Measurements from ENCODE around the gene SPATA9.

SPATA9 gene, protein sequence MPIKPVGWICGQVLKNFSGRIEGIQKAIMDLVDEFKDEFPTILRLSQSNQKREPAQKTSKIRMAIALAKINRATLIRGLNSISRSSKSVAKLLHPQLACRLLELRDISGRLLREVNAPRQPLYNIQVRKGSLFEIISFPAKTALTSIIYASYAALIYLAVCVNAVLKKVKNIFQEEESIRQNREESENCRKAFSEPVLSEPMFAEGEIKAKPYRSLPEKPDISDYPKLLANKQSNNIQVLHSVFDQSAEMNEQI

DNA sequence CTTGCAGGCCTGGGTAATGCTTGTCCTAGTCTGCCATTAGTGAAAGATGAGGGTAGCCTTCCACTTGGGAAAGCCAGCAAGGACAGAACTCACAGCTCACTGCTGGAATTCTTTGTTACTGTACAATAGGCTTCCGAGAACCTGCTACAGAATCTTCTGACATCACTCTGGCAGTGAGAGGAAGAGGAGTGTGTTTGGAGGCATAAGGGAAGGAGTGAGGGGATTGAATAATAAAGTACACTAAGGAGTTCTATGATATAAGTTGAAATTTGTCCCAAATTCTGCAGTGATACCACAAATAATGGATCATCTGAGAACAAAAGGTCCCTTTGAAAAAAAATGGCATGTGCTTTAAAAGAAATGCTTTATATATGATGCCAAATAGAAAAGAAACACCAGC lies at the start of gene SPATA9:
TSS of gene SPATA9 (minus strand) at position 101 of the 400 bp plus-strand sequence. CDS start 137 bp downstream, outside the sequence.
- no peak for DNase-seq

DNA sequence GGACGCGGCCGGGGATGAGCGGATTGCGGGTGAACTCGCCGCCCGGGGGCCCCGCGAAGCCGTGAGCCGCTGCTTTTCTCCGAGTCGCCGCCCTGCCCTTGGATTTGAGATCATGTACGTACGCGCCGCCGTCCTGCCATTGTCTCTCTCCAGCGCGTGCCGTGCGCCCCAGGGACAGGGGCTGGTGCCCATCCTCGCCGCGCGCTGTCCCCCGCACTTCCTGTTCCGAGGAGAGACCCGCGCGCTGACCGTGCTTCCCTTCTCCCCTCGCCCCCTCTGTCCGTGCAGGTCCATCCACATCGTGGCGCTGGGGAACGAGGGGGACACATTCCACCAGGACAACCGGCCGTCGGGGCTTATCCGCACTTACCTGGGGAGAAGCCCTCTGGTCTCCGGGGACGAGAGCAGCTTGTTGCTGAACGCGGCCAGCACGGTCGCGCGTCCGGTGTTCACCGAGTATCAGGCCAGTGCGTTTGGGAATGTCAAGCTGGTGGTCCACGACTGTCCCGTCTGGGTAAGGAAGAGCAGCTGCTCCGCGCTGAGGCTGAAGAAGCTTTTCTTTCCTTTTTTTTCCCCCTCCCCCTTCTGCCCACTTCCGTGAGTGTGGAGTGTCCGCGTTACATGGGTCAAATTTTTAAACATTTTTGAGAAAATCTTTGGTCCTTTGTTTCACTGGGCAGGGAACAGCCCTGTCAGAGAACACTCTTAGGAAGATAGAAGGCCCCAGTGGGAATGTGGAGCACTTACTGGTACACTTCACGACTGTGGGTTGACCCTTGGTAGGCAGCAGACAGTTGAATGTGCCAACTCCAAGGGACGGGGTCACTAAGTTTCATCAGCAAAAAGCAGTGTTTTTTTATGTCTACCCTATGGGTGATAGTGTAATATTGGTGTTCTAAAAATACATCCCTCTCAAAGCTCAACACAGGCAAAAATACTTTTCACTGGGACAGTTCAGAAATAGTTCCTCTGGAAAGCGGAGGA lies 49.1 kb upstream of the SPATA9 start:
- DNase-seq = no peak

DNA sequence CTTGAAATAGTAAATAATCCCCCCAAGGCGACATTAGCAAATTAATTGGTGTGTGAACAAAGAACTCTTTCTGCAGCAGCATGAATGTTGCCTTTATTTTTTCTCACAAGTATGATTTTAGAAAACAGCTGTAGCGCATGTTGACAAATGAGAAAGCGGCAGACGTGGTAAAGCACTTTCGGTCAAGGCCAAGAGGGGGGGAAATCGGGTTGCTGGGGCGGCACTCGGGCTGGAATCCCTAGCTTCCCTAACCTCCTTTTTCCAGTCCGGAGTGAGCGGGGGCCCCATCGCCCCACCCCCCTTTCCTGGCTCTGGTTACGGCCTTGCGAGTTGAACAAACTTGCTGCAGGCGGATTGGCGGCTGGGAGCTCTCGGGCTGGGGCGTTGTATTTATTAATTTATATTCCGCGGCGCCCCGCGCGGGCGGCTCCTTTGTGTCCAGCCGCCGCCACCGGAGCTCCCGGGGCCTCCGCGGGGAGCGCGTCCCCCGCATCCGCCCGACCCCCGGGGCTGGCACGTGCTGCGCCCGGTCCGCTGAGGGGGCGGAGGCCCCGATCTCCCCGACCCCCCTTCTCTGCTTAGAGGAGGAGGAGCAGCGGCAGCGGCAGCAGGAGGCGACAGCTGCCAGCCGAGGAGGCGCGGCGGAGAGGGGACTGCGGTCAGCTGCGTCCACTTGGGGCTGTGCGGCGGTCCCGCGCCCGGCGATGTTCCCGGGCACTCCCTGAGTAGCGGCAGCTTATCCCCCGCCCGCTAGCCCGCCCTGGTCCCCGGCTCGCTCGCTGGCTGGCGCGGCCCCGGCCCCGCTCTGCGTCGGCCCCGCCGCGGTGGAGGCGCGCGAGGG lies 48.2 kb upstream of the SPATA9 start, which contains the start of gene RHOBTB3:
TSS of gene RHOBTB3 (plus strand) at position 607 of the 841 bp plus-strand sequence. CDS start 347 bp downstream, outside the sequence.
- peak; percentile 53 for DNase-seq

DNA sequence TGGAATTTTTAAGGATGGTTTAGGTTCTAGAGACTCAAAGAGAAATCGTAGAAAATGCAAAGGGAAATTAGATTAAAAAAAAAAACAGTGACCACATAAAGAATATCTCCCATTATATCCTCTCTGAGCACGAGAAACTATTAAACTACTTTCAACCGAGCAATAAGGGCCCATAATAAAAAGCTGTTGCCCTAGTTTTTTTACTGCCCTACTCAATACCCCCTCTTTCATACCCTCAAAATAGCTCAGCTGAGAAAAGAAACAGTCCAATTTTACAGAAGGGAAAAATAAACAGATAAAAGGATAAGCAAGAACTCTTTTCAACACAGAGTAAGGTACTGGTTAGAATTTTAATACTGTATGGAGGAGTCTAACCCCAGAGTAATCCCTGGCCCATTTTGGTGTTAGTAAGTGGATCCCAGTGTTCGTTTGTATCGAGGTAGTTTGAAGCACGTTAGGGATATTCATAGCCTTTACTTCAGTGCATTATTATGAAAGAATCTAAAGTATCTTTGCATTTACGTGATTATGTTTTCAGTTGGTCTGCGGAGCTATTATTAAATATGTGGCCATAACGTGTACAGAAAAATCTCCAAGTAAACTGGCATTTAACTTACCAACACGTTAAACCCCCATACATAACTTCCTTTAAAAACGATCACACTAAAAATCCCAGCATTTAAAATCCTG lies 47.4 kb upstream of the SPATA9 start:
- no peak for DNase-seq

DNA sequence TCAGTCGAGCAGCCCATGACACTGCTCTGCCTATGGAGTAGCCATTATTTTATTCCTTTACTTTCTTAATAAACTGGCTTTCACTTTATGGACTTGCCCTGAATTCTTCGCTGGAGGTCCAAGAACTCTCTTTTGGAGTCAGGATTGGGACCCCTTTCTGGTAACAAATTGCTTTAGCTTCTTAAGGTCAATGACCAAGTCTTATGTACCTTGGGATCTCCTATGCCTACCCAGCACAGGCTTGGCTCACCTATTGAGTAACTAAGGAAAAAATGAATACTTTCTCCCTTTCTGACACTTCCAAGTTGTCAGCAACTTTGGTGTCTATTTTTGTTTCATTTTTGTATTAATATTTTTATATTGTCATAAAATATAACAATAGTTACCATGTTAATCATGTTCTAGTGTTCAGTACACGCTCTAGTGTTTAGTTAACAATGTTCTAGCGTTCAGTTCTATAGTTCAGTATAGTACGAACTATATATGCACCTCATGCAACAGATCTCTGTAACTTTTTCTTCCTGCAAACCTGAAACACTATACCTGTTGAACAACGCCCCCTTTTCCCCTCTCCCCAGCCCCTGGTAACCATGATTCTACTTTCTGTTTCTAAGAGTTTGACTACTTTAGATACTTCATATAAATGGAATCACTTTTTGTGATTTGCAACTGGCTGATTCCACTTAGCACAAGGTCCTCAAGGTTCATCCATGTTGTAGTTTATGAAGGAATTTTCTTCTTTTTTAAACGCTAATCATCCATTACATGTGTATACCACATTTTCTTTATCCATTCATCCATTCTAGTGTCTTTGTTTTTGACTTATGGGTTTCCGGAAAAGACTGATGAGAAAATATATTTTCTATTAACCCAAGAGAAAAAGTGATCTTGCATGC lies 46.6 kb upstream of the SPATA9 start:
- no peak for DNase-seq

DNA sequence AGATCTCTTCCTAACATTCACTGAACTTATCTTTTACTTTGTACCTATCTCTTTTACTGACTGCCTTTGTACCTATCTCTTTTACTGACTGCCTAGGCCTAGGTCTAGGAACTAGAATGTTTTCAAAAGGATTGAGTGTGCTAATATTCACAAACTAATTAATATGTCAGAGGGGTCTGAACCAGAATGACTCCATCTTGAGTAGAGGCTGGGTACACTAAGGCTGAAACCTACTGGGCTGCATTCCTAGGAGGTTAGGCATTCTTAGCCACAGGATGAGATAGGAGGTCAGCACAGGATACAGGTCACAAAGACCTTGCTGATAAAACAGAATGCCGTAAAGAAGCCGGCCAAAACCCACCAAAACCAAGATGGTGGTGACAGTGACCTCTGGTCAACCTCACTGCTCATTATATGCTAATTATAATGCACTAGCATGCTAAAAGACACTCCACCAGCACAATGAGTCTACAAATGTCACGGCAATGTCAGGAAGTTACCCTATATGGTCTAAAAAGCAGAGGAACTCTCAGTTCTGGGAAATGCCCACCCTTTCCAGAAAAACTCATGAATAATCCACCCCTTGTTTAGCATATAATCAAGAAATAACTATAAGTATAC lies 45.8 kb upstream of the SPATA9 start:
- DNase-seq = no peak

DNA sequence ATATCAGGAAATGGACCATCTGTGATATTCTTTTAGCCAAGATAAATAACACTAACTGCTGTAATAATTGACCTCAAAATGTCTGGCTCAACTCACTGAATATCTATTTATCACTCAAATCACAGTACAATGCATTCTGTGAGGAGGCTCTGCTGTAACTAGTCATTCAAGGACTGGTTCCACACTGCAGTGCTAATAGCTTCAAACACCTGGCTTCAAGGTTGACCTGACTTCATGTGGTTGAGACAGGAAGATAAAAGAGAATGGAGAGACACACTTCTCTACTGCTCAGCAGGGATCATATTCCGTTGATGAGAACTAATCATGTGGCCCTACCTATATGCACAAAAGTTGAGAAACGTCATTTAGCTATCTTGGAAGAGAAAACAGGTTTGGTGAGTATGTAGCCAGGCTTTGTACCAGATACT lies 45.0 kb upstream of the SPATA9 start:
- DNase-seq = peak; percentile 12

DNA sequence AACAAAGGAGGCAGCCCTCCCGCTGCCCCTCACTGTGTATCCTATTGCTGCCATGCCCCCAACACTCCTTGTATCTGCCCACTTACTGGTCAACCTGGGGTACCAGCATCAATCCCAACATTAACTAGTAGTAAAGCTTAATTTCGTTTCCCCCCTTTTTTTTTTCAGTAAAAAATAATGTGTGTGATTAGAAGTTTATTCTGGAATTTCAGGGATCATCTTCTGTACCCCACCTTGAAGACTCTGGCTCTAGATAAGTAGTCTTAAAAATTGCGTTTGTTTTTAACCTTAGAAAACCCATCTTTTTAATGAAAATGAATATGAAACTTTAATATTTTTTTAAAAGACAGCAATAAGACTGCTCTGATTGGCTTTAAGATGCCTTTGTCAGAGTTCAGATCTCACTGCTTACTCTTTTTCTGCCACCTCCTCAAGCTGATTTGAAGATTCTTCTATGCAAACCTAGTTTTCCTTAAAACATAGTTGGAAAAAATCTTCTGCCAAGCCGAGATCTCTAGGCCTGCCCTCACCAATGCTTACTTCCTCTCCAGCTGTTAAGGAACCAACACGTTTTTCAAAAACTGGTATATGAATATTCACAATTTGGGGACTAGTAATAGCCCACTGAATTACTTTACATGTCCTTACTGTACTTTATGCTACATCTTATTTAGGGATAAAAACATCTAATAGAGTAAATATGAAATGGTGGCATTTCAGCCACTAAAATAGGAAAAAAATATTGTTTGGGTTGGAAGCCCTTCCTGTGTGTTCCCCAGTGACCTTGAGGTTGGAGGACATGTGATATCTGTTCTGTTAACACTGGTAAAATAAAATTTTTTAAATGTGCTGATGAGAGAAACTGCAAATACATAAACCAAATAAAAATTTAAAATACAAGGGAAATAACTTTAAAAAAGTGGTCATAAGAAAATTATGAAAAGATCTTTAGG lies 44.3 kb upstream of the SPATA9 start:
- no peak for DNase-seq

DNA sequence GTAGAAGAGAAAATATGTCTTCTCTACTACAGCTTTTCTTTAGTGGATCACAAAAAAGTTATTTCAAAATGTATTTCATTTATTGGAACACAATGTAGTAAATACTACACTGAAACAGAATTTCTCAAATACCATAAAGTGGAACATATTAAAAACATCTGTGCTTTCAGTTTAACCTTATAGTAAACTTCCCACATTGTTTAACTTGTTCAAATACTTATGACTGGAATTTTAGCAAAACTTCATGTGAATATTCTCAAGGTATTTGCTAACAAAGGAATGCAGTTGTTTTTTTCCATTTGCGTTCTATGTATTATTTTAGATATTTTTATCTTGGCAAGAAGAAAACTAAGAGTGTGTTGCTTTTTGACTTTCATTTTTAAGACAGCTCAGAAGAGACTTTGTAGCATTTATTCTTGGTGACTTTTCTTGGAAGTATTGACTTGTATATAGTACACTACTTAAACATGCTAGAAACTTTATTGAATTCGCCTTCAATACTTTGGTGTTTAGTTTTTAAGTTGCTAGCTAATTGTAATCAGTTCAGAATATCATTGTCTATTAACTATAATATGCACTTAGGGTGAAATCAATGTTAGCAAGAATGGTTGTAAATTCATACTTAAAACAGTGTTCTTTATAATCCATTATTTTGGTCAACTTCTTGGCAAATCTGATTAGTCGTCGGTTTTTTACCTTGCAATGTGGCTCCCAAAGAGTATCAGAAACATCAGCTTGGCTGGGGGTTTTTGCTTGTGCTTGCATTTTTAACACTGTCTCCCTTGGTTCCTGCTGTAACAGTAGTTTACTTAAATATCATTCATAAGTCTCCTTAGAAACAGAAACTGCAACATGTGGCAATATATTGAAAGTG lies 43.4 kb upstream of the SPATA9 start:
- DNase-seq = no peak

DNA sequence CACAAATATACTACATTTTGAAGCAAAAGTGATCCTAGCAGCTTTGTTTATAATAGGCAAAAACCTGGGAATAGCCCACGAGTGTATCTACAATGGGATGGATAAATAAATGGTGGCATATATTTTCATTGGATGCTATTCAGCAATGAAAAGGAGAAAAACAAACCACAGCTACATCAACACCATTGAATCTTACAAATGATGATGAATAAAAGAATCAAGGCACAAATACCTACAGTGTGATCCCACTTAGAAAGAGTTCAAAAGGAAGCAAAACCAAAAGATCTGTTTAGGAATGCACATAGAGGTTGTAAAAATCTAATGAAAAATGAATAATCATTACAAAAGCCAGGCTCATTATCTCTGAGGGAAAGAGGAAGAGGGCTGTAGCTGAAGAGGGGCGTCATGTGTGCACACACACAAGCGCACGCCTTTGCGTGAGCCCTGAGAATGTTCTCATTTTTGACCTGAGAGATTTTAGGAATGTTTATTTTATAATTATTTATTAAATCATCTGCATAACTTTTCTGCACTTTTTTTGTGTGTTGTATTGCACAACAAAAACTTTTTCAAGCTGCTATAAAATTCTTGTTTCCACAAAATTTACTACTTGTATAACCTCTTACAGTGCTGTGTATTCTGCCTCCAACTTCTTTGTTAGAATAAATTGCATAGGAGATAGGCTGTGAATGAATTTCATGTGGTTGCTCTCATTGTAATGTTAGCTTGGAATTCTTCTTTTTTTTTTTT lies 42.5 kb upstream of the SPATA9 start:
- no peak for DNase-seq

DNA sequence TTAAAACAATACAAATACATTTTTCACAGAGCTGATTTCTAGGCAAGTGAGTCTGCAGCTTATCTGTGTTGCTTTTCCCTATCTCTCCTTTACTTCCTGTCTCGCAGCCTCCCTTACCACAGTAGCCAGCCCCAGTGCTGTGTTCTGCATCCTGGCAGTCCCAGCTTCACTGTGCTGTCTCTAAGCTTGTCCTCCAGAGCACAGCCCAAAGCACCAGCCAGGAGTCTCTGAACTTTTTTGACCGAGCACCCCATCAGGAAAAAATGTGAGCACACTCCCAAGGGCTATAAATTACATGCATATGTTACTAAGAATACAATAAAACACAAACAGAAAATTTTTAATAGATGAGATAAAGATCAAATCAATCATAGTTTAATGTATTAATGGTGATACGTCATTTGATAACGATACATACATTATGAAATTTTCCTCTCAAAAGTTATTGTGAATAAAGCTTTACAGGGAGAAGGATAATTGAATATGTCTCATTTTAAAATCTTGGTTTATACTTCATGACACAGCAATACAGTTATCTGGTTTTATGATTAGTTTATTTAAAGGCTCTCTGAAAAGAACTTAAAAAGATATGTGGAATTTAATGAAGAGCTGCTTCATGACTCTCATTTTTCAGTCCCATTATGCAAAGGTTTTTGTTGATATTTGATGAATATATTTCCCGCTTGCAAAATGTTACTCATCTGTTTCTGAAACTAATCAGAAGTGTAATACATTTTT lies 41.0 kb upstream of the SPATA9 start:
- no peak for DNase-seq

DNA sequence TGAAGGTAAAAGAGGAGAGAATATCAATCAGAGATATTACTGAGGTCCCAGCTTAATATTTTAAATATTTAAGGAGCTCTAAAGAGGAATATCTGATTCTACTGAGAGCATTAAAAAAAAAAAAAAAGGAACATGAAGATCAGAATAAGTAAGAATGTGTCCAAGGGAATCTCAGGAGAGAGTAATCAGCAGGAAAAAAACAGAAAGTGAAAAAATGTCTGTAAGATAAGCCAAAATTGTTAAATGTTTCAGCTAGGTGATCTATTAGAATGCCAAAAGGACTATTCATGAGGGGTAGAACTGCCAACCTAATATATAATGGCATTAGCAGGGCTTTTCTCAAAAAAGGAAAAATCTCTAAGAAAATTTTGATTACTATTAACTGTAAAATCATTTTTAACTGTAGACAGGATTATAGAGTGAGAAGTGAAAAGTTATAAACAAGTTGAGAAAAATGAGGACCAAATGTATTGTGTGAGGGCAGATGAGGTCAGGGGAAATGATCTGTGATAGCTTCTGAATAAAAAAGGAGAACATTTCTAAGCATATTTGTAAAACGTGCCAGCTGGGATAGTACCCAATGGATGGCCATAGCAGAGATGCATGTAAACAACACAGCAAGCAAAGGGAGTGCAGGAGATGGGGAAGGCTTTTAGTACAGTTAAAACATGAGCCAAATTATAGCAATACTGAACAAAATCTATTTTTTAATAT lies 38.9 kb upstream of the SPATA9 start:
- DNase-seq = no peak

DNA sequence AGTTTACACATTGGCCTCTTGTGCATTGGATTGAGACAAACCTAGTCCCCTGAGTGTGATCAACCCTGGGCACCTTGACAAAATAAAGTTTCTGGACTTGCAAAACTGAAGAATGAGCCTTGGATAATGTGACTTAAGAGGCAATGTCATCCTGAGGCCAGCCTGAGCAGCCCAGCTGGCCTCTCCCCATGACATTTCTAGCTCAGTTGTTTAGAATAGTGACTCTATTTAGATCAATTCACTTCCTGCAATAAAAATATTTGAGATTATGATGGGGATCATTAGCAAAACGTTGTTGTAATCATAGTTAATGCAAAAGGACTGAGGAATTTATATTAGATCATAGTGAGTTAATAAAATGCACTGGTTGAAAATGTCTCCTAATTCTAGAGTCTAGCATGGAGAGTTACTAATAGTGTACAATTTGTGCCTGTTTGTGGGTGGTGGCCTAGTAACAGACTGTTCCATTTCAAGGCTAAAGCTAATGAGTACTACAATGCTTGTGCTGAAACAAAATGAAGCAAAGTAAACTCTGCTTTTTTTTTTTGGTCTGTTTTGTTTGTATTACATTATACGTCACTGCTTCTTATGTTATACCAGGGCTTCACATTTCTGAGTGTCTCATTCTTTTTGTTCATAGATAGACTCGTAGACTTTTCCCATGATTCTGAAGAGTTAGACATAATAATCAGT lies 37.4 kb upstream of the SPATA9 start:
- DNase-seq = no peak

DNA sequence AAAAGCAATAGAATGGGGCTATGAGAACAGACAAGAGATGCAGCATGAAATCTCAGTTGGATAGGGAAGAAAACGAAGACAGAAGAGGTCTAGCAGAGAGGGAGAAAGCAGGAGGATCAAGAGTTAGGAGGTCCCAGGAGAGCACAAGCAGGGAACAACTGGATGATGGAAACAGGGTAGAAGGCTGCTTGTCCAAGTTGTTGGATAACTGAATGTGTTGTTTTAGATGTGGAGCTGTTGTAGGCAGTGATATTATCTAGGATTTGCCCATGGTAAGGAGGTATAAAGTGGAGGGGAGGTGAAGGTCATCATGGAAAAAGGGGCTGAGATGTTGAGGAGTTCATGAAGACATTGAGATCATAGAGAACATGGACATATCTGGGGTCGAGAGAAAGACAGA lies 35.9 kb upstream of the SPATA9 start:
- DNase-seq = no peak

DNA sequence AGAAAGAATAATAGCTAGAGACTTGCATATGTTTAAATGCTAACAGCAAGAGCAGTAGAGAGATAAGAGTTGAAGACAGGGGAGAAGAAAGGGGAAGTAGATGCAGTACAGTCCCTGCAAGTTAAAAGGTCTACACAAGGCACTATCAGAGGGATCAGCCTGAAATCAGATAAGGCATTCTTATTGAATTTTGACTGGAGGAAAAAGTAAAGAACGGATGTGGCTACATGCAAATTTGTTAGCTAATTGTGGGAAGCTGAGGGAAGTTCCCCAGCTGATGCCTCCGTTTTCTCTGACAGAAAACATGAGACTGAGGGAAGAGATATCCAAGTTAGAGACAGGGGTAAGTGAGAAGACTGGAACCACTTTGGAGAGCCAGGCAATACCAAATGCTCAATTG lies 35.4 kb upstream of the SPATA9 start:
- no peak for DNase-seq

DNA sequence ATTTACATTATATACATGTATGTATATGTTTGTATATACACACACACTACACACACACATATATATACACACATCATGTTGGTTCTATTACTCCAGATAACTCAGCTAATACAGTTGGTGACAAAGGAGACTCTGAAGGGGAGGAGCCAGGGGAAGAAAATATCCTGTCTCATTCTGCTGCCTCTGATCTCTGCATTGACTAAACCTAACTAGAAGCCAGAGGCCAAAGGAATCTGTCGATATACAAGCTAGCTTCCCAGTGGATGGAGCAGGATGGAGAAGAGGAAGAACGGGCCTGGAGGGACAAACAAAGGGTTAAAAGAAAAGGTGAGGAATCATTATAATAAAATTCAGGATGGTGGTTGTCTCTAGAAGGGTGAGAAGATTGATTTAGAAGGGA lies 34.6 kb upstream of the SPATA9 start:
- no peak for DNase-seq

Measured in NCI-H2081 treated with DMSO at 0.1 percent for 48 hours (cell line).